OCI-LY7 (cell line): ENCODE results near the gene NDUFAF7. TPM values are rescaled to one million over a fixed set of nuclear protein-coding genes. Genes with fewer than 3 reads are reported as not detected.
A peak's percentile ranks its signal among the peaks of the same experiment; 100 is the strongest.
"Not testable (repeated sequence)": the region's sequence is repeated elsewhere in the genome, so short reads cannot be mapped to it uniquely, and the experiment has no call there.

ENCODE experiments used
- BruUV-seq: library from RNA; stranded (reverse); fragments of 400-500 nt; replicated peaks from 2 replicates; lab custom pipeline; 2021; lab: Mats Ljungman, UMichigan
- CTCF ChIA-PET: fragments of 300-600 bp; sonication (Branson Sonifier 250); formaldehyde crosslinking; loops from one replicate; lab custom pipeline; 2022; ENCODE audit warnings: antibody characterized with exemption; ENCODE audit not compliant: unreplicated experiment; lab: Charles Lee
- POLR2A ChIA-PET: fragments of 300-600 bp; sonication (Branson Sonifier 250); formaldehyde crosslinking; loops from one replicate; lab custom pipeline; 2022; ENCODE audit warnings: antibody characterized with exemption; lab: Charles Lee
- DNase-seq: peaks from one replicate; pipeline ENCODE4 v3.0.0-alpha.2; 2015; ENCODE audit warnings: low spot score
- H2AFZ ChIP-seq: fragments of 200-600 bp; sonication (generic), shearing (Covaris generic); 2 replicates; pipeline ENCODE4 v1.6.1; 2014; ENCODE audit warnings: mild to moderate bottlenecking, antibody characterized with exemption, low read length, moderate library complexity
- H3K27ac ChIP-seq: fragments of 200-600 bp; sonication (generic); 2 replicates; pipeline ENCODE4 v1.5.1; 2014; ENCODE audit warnings: mixed run types, low read depth, mild to moderate bottlenecking, moderate library complexity, low read length, inconsistent platforms; ENCODE audit not compliant: poor library complexity, severe bottlenecking
- H3K36me3 ChIP-seq: fragments of 200-600 bp; sonication (generic); 2 replicates; pipeline ENCODE4 v1.6.1; 2014; ENCODE audit warnings: mild to moderate bottlenecking, antibody characterized with exemption, low read length, moderate library complexity, mixed read lengths; ENCODE audit not compliant: insufficient read depth
- H3K4me1 ChIP-seq: fragments of 200-600 bp; sonication (generic); 2 replicates; pipeline ENCODE4 v1.5.1; 2014; ENCODE audit warnings: mild to moderate bottlenecking, low read length; ENCODE audit not compliant: insufficient read depth, poor library complexity, severe bottlenecking
- H3K4me2 ChIP-seq: fragments of 200-600 bp; sonication (generic); 2 replicates; pipeline ENCODE4 v1.6.1; 2014; ENCODE audit warnings: mild to moderate bottlenecking, low read length
- H3K4me3 ChIP-seq: fragments of 200-600 bp; sonication (generic); 2 replicates; pipeline ENCODE4 v1.5.1; 2014; ENCODE audit warnings: mild to moderate bottlenecking, low read depth, low read length; ENCODE audit not compliant: poor library complexity, severe bottlenecking
- H3K79me2 ChIP-seq: fragments of 200-600 bp; sonication (generic); 2 replicates; pipeline ENCODE4 v1.6.1; 2016; ENCODE audit warnings: low read depth, mild to moderate bottlenecking, low read length, moderate library complexity, mixed read lengths; ENCODE audit not compliant: insufficient read depth
- H3K9me2 ChIP-seq: fragments of 200-600 bp; sonication (generic); 2 replicates; pipeline ENCODE4 v1.6.1; 2016; ENCODE audit warnings: mild to moderate bottlenecking, low read length, mixed read lengths; ENCODE audit not compliant: insufficient read depth
- H3K9me3 ChIP-seq: fragments of 200-600 bp; sonication (generic); 2 replicates; pipeline ENCODE4 v1.6.1; 2014; ENCODE audit warnings: mild to moderate bottlenecking, mixed run types, low read length, mixed read lengths
- H4K20me1 ChIP-seq: fragments of 200-600 bp; sonication (generic); 2 replicates; pipeline ENCODE4 v1.6.1; 2014; ENCODE audit warnings: mild to moderate bottlenecking, antibody characterized with exemption, low read length, moderate library complexity, mixed read lengths; ENCODE audit not compliant: insufficient read depth
- CTCF ChIP-seq: fragments of 200-600 bp; sonication (generic); conservative IDR thresholded peaks from 2 replicates; pipeline ENCODE4 v1.5.1; 2014; ENCODE audit warnings: mild to moderate bottlenecking, antibody characterized with exemption, low read length, moderate library complexity, mixed read lengths
- EZH2phosphoT487 ChIP-seq: fragments of 200-600 bp; sonication (generic); IDR thresholded peaks from 2 replicates; pipeline ENCODE4 v1.6.1; 2018; ENCODE audit warnings: low read depth, borderline replicate concordance, mild to moderate bottlenecking, mixed run types, antibody characterized with exemption, low read length, moderate library complexity, mixed read lengths
- intact Hi-C: fragments of 100-400 bp; cut with micrococcal nuclease; formaldehyde crosslinking; loops from one replicate; pipeline ENCODE4 v1.10.0; 2022; ENCODE audit not compliant: unreplicated experiment
- total RNA-seq, 2 experiments: library from RNA; depleted of rRNA in 1 of 2; stranded (reverse); fragments of >200 nt in 1 of 2; shearing (Covaris generic) in 1 of 2; gene quantifications; 2 replicates each; pipeline ENCODE4 v1.2.3, GENCODE V29; 2014 to 2022

Gene NDUFAF7
- total RNA-seq, 2 experiments from 2014 or later, result 23.3 to 26.0 TPM

- Histone ChIP-seq H3K4me3 (no peak overlapping the region), H3K36me3 (peaks cover 89% of the 10 kb centered on the region), H3K4me2 (peak overlapping the region; percentile 4; the same call in 1 of the 2 replicates), H3K9me3 (no peaks in the 10 kb centered on the region), H4K20me1 (peaks cover 30% of the 10 kb centered on the region), H3K4me1 (peaks cover 29% of the 10 kb centered on the region), H3K79me2 (peaks cover 62% of the 10 kb centered on the region), H3K9me2 (no peaks in the 10 kb centered on the region), H3K27ac (no peak overlapping the region), H2AFZ (no peak overlapping the region)
- DNase-seq, result no peak
- BruUV-seq, result no TSS peak
- CTCF ChIA-PET, result no interaction called here
- POLR2A ChIA-PET, result interaction anchor here (1.3 kb wide), 1 partner anchor 10 kb away, joined by 4 read pairs; no protein-coding TSS in a partner anchor
- no peak for TF ChIP-seq CTCF
- no peak for TF ChIP-seq EZH2phosphoT487
- intact Hi-C loops, result no loop called here
These were observed 7.4 kb upstream of the NDUFAF7 start for GRCh38 chr2:37224063-37224462.

GRCh38 chr2:37225129-37225528 is 6.3 kb upstream of the NDUFAF7 start:
- H2AFZ ChIP-seq, H3K9me2 ChIP-seq, H3K4me2 ChIP-seq, CTCF ChIA-PET, H3K9me3 ChIP-seq, DNase-seq, POLR2A ChIA-PET, H3K27ac ChIP-seq, intact Hi-C loops, H3K4me3 ChIP-seq, BruUV-seq: not testable (repeated sequence)
- Histone ChIP-seq H4K20me1 (peaks cover 38% of the 10 kb centered on the region), H3K4me1 (peaks cover 40% of the 10 kb centered on the region), H3K36me3 (peaks cover 79% of the 10 kb centered on the region), H3K79me2 (peaks cover 73% of the 10 kb centered on the region)

- ChIA-PET POLR2A (no interaction called here), CTCF (no interaction called here)
- TF ChIP-seq EZH2phosphoT487 (no peak), CTCF (no peak)
- H3K4me3 ChIP-seq, result no peak overlapping the region
- H3K4me2 ChIP-seq, result peak overlapping the region; percentile 35; the same call in 1 of the 2 replicates
- no TSS peak for BruUV-seq
- no peaks in the 10 kb centered on the region for H3K9me2 ChIP-seq
- H4K20me1 ChIP-seq, result peaks cover 44% of the 10 kb centered on the region
- no peak overlapping the region for H3K27ac ChIP-seq
- no peaks in the 10 kb centered on the region for H3K9me3 ChIP-seq
- no peak for DNase-seq
- H3K4me1 ChIP-seq, result peaks cover 41% of the 10 kb centered on the region
- H2AFZ ChIP-seq, result no peak overlapping the region
- intact Hi-C loops, result no loop called here
- peaks cover 90% of the 10 kb centered on the region for H3K79me2 ChIP-seq
- peaks cover 62% of the 10 kb centered on the region for H3K36me3 ChIP-seq
These were observed 4.6 kb upstream of the NDUFAF7 start for GRCh38 chr2:37226863-37227262.
